OCI-LY3 (cell line): Measurements from ENCODE around the gene PPP2R2B.

Experiments used
- H2AFZ ChIP-seq: fragments of 200-600, 300-600 bp; shearing (Covaris generic); 2 replicates; pipeline ENCODE4 v1.6.0; 2014; ENCODE audit warnings: antibody characterized with exemption, low read depth, low read length
- H3K27ac ChIP-seq: fragments of 200-600, 300-600 bp; sonication (generic); 2 replicates; pipeline ENCODE4 v1.5.1; 2014; ENCODE audit warnings: mild to moderate bottlenecking, low read length, moderate library complexity, mixed read lengths
- H3K27me3 ChIP-seq: fragments of 200-600, 300-600 bp; sonication (generic); 2 replicates; pipeline ENCODE4 v1.6.1; 2014; ENCODE audit warnings: low read depth, low read length, mixed read lengths
- H3K36me3 ChIP-seq: fragments of 200-600, 300-600 bp; sonication (generic); replicated peaks from 2 replicates; pipeline ENCODE3; 2014; ENCODE audit warnings: low read depth, low read length, mixed read lengths
- H3K4me1 ChIP-seq: fragments of 300-600, 200-600 bp; sonication (generic); 2 replicates; pipeline ENCODE4 v1.6.1; 2014; ENCODE audit warnings: low read length, mixed read lengths
- H3K4me2 ChIP-seq: fragments of 200-600, 300-600 bp; sonication (generic); 2 replicates; pipeline ENCODE4 v1.6.1; 2014; ENCODE audit warnings: low read length, mixed read lengths
- H3K4me3 ChIP-seq: fragments of 300-600, 200-600 bp; sonication (generic); 2 replicates; pipeline ENCODE4 v1.5.1; 2014; ENCODE audit warnings: antibody characterized with exemption, mild to moderate bottlenecking, low read length, moderate library complexity
- H3K79me2 ChIP-seq: fragments of 300-600, 200-600 bp; shearing (Covaris generic); 2 replicates; pipeline ENCODE4 v1.6.1; 2014; ENCODE audit warnings: mild to moderate bottlenecking, low read length, mixed read lengths
- H3K9ac ChIP-seq: fragments of 300-600, 200-600 bp; shearing (Covaris generic); 2 replicates; pipeline ENCODE4 v1.6.0; 2014; ENCODE audit warnings: mild to moderate bottlenecking, low read length, moderate library complexity
- H3K9me3 ChIP-seq: fragments of 200-600, 300-600 bp; shearing (Covaris generic); 2 replicates; pipeline ENCODE4 v1.6.1; 2014; ENCODE audit warnings: low read length, mixed read lengths; ENCODE audit not compliant: insufficient read depth
- H4K20me1 ChIP-seq: fragments of 200-600, 300-600 bp; sonication (generic); 2 replicates; pipeline ENCODE4 v1.6.1; 2016; ENCODE audit warnings: low read length, mixed read lengths; ENCODE audit not compliant: insufficient read depth
- EZH2phosphoT487 ChIP-seq: fragments of 200-600 bp; shearing (Covaris generic); IDR thresholded peaks from 2 replicates; pipeline ENCODE4 v1.6.1; 2018; ENCODE audit warnings: antibody characterized with exemption, mixed run types, low read depth
- TF ChIP-seq, protein P1 (sequence below): fragments of 200-600, 300-600 bp; sonication (generic); IDR thresholded peaks from 2 replicates; pipeline ENCODE4 v1.5.1; 2014; ENCODE audit warnings: antibody characterized with exemption, low read length, low read depth

The PPP2R2B gene

DNA sequence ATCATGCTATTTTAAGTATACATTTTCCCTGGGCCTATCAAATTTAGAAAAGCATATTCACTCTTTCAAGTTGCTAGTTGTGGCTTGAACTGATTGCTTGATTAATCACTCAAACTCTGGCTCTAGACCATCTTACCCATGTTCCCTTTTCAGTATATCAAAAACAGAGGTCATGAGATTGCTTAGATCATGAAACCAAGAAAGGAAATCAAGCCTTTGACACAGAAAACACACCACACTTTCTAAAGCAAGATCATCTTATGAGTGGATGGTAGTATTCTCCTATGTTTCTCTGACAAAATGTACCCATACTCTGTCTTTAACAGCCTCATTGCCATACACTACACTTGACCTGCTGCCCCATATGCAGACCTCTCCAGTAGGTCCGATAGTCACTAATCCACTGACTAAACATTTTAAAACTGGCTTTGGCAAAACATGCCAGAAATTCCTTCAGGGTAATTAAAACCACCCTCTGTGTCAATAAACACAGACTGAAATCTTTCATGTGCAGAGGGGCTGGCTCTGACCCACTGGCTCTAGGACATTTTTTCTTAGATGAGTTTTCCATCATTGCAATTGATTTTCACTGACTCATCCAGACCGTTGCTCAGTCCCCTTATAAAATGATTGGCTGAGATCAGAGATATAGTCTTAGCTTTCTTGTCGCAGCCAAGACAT, 18.2 kb downstream of the PPP2R2B start:
- Histone ChIP-seq H3K9ac (no peak overlapping the region), H3K79me2 (no peaks in the 10 kb centered on the region), H3K9me3 (no peaks in the 10 kb centered on the region), H3K27me3 (no peaks in the 10 kb centered on the region), H3K4me3 (no peak overlapping the region), H3K36me3 (no peaks in the 10 kb centered on the region), H3K4me1 (no peaks in the 10 kb centered on the region), H3K4me2 (no peak overlapping the region), H2AFZ (no peak overlapping the region), H4K20me1 (no peaks in the 10 kb centered on the region), H3K27ac (no peak overlapping the region)
- TF ChIP-seq EZH2phosphoT487, result no peak
- TF ChIP-seq, protein P1, sequence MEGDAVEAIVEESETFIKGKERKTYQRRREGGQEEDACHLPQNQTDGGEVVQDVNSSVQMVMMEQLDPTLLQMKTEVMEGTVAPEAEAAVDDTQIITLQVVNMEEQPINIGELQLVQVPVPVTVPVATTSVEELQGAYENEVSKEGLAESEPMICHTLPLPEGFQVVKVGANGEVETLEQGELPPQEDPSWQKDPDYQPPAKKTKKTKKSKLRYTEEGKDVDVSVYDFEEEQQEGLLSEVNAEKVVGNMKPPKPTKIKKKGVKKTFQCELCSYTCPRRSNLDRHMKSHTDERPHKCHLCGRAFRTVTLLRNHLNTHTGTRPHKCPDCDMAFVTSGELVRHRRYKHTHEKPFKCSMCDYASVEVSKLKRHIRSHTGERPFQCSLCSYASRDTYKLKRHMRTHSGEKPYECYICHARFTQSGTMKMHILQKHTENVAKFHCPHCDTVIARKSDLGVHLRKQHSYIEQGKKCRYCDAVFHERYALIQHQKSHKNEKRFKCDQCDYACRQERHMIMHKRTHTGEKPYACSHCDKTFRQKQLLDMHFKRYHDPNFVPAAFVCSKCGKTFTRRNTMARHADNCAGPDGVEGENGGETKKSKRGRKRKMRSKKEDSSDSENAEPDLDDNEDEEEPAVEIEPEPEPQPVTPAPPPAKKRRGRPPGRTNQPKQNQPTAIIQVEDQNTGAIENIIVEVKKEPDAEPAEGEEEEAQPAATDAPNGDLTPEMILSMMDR, result no peak

DNA sequence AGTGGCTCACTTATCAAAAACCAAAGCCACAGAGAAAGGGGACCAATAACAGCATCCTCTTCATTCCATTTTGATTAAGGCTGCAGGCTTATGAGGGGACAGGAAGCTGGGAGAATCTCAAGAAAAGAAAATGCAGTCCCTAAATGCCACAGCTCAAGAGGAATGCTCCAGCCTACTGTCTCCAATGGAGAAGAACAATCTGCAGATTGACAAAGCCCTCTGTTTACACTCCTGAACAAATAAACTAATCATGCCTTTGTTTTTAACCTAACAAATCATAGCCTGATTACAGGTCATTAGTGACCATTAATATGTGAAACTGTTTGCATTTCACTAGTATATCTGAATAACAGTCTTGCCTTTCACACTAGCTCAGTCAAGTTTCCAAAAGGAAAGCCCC, 26.5 kb downstream of the PPP2R2B start:
- Histone ChIP-seq H4K20me1 (no peaks in the 10 kb centered on the region), H3K4me3 (no peak overlapping the region), H3K9me3 (no peaks in the 10 kb centered on the region), H3K4me2 (no peak overlapping the region), H2AFZ (no peak overlapping the region), H3K9ac (no peak overlapping the region), H3K79me2 (no peaks in the 10 kb centered on the region), H3K27me3 (no peaks in the 10 kb centered on the region), H3K36me3 (no peaks in the 10 kb centered on the region), H3K4me1 (no peaks in the 10 kb centered on the region), H3K27ac (no peak overlapping the region)
- TF ChIP-seq, protein P1, result no peak
- TF ChIP-seq EZH2phosphoT487, result no peak

DNA sequence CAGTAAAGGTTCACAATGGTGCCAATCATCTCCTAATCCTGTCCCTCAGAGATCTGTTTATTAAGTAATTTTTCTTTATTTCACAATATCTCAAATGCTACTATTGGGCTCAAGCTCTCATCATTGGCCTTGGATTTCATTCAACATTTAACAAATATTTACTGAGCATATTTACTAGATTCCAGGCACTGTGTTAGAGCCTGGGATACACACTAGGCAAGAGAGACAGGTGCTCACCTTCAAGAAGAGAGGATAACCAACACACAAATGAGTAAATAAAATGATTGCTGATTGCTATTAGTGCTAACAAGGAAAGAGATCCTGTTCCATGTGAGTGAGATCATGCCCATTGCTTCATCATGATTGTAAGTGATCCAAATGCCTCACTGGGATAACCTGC, 27.4 kb downstream of the PPP2R2B start:
- no peaks in the 10 kb centered on the region for H3K36me3 ChIP-seq
- H3K9ac ChIP-seq, result no peak overlapping the region
- H4K20me1 ChIP-seq, result no peaks in the 10 kb centered on the region
- no peak overlapping the region for H3K27ac ChIP-seq
- H2AFZ ChIP-seq, result no peak overlapping the region
- H3K4me1 ChIP-seq, result no peaks in the 10 kb centered on the region
- no peak for TF ChIP-seq EZH2phosphoT487
- TF ChIP-seq, protein P1, result no peak
- H3K79me2 ChIP-seq, result no peaks in the 10 kb centered on the region
- H3K4me2 ChIP-seq, result no peak overlapping the region
- no peaks in the 10 kb centered on the region for H3K27me3 ChIP-seq
- no peak overlapping the region for H3K4me3 ChIP-seq
- H3K9me3 ChIP-seq, result no peaks in the 10 kb centered on the region

DNA sequence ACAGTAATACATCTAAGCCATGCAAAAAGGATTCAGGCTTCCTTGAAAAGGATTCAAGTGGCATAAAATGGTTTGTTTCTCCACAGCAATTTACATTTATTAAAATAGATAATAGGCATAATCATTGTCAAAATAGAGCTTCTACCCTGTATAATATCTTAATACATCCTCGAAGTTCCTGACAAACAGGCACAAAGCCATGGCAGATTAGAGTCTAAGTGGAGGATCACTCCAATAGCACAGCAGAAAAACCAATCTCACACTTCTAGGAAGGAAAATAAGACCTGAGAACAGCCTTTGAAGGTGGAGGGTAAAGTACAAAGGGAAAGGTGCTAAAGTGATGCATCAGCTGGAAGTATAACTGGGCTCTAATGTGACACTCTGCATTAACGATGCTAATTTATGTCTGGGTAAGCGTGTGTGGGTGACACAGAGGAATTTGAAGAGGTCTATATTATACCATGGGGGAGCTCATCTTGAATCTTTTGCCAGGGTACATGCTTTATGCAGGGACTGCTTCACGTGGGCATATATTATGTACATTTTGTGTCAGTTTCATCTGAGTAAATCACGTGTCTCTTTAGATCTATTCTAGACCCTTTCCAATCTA, 28.8 kb downstream of the PPP2R2B start:
- H3K27ac ChIP-seq, result no peak overlapping the region
- no peak overlapping the region for H2AFZ ChIP-seq
- no peak overlapping the region for H3K4me3 ChIP-seq
- no peaks in the 10 kb centered on the region for H3K27me3 ChIP-seq
- no peak overlapping the region for H3K4me2 ChIP-seq
- no peak overlapping the region for H3K9ac ChIP-seq
- no peaks in the 10 kb centered on the region for H3K4me1 ChIP-seq
- TF ChIP-seq EZH2phosphoT487, result no peak
- TF ChIP-seq, protein P1, result no peak
- H3K36me3 ChIP-seq, result no peaks in the 10 kb centered on the region
- H3K79me2 ChIP-seq, result no peaks in the 10 kb centered on the region
- no peaks in the 10 kb centered on the region for H3K9me3 ChIP-seq
- no peaks in the 10 kb centered on the region for H4K20me1 ChIP-seq
